Stimulated activated CD8-positive, alpha-beta memory T cell treated with anti-CD3 and anti-CD28 coated beads, Interleukin-12 subunit alpha, Interleukin-12 subunit beta, amount 100 ng/mL, for 1 hour (primary cell): ENCODE results near the gene ATE1.
"Not testable (repeated sequence)": the region's sequence is repeated elsewhere in the genome, so short reads cannot be mapped to it uniquely, and the experiment has no call there.

Experiments
- DNase-seq: peaks from one replicate; pipeline ENCODE4 v3.0.0-alpha.2; 2020; ENCODE audit warnings: low read depth

Gene ATE1

DNA sequence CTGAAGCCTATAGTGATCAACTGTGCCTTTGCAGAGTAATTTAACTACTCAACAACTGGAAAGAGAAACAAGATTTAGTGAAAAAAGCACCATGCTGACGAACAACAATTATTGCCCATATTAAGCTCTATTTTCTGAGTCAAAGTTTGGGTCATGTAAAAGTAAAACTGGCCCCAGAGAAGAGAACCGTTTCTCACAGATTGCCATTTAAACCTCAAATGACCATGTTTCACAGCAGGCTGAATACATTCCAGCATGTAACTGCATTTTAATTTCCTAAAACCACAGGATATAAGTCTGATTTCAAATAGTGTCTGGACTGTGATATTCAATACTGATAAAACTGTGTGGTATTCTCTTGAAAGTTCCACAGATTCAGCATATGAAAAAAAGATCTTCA, 140.7 kb downstream of the ATE1 start:
- DNase-seq = no peak

GRCh38 chr10:121783782-121784372, 144.0 kb downstream of the ATE1 start:
- DNase-seq = no peak

DNA sequence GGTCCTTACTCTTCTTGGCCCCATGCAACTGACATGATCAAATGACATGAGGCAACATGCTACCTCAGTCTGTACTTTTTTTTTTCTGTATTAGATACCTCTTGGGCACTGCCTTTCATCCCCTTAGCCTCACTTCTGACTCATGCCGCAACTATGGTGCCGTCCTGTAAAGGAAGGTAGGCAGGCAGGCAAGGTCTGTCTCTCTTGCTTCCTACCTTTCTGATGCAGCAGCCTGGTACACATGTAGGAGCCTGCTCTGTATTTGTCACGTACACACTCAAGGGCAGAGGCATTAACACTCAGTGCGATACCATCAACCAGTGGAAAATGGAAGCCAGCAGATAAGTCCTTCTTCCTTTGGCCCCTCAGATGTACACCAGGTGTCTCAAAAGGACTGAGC, 146.7 kb downstream of the ATE1 start:
- no peak for DNase-seq

- no peak for DNase-seq
These were observed 153.0 kb downstream of the ATE1 start for GRCh38 chr10:121774813-121775212.

DNA sequence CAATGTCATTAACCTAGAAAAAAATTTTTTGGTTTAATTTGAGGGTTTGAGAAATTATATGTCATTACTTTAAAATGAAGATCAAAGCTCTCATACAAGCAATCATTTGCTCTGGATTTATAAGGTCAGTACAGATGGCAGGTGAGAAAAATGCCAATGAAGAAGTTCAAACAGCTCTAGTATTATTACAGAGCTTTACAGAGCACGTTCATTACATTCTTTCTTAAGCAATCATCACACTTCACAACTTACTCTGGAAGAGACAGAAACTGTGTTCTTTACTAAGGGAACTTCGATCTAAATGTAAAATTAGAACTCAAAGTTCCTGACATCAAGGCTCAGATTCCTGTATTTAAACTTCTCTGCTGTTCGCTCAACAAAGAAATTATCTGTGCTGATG, 153.4 kb downstream of the ATE1 start:
- no peak for DNase-seq

DNA sequence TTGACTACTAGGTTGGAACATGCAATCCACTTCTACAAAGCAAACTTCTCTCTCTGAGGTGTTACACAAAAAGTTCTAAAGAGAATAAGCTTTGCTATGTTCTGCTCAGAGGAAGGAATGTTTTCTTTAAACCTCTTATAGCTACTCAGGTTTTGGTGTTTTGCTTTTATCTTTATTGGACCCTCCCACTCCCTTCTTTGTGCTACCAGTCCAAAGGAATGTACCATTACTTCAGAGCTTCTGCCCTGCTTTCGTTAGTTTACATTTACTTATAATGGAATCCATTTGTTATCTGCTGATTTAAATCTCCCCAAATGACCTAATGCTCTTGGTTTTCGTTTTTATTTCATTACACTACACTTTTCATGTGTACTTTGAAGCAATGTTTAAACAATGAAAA, 154.9 kb downstream of the ATE1 start:
- no peak for DNase-seq

DNA sequence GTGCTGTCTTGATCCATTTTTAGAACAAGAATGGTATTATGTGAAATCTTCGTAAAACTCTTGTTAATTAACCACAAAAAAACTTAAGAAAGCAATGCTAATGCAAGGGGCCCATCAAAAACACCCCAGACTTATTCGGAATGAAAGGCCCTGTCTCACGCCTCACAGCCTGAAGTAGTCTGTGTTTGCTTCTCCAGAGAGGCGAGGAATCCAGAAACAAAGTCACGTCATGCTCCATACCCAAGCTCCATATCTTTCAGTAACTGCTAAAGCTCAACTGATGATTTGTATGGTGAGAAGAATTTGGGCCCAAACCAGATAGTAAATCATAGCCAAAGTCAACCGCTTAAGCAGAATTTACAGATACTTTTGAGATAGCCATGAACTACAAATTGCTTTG, 155.4 kb downstream of the ATE1 start:
- DNase-seq = no peak

GRCh38 chr10:121771966-121772365, 155.9 kb downstream of the ATE1 start:
- no peak for DNase-seq

GRCh38 chr10:121766426-121766825, 161.4 kb downstream of the ATE1 start:
- no peak for DNase-seq

GRCh38 chr10:121765204-121765603, 162.6 kb downstream of the ATE1 start:
- DNase-seq = no peak

- no peak for DNase-seq
These were observed 163.4 kb downstream of the ATE1 start for GRCh38 chr10:121764233-121764942.

GRCh38 chr10:121757241-121757640, 170.6 kb downstream of the ATE1 start:
- DNase-seq = not testable (repeated sequence)

DNA sequence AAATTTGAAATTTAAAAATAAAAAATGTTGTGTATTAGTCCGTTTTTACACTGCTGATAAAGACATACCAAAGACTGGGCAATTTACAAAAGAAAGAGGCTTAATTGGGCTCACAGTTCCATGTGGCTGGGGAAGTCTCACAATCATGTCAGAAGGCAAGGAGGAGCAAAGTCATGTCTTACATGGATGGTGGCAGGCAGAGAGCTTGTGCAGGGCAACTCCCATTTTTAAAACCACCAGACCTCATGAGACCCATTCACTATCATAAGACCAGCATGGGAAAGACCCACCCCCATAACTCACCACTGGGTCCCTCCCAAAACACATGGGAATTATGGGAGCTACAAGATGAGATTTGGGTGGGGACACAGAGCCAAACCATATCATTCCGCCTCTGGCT, 172.3 kb downstream of the ATE1 start:
- not testable (repeated sequence) for DNase-seq

DNA sequence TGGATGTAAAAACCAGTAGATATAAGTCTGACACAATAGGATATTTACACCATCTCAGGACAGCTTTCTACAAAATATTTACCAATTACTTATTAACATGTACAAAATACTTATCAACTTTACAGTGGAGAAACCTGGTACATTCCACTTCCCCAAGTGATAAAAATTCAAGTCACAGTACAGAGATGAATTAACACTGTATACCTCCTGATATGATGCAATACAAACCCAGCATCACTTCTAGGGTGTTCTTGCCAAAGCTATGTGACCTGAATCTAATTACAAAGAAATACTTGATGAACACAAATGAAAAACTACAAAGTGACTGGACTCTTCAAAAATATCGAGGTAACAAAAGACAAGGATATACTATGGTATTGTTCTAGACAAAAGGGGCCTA, 173.2 kb downstream of the ATE1 start:
- DNase-seq = no peak

DNA sequence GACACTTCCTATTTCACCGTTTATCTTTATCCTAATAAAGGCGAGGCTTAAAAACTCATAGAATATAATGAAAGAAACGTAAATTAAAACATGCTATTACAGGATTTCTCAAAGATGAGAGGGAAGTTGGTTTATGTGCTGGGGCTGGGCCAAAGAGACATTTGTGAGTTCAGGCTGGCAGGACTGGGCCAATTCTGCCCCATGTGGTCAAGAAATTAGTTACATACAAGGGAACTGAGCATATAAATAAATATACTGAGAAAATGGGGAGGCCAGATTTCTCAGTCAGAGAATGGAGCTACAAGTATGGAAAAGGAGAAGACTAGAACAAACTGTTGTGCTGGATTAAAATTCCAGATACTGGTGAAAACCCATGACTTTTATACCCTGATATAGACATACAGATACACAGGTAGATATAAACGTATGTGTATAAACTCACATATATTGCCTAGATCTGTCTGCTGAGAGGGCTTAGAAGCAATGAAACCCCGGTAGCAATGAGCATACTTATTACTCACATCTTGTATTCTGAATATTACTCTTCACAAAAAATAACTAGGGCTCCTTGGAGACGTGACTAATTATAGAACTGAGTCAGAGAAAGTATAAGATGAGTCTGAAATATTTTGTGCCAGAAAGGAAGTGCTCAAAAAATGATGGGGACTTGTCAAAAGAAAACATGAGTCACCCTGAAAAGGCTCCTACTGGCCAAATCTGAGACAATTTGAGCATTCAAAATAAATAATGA, 173.9 kb downstream of the ATE1 start:
- no peak for DNase-seq

GRCh38 chr10:121751191-121751760, 176.6 kb downstream of the ATE1 start:
- no peak for DNase-seq

- no peak for DNase-seq
These were observed 180.6 kb downstream of the ATE1 start for GRCh38 chr10:121747163-121747775.

DNA sequence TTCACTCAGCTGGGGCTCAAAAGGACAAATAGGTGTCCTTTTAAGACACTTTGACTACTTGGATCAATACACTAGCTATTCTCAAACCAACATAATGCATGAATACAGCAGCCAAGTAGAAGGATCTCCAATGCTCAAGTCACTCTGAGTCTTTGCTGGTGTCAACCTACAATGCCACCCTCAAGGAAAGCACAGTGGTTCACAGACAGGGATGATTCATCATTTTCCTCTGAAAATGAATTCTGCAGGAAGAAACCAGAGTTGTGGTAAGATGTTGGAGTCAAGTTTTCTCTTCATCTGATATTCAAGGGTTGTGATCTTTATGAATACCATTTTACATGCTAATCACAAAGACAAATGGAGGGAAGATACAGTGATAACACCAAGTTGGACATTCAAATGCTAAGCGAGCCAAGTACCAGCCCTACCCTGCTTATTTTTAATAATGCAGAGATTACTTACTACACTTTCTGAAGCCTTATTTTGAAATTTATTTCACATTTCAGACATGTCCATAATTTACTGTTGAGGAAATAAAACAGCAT, 186.5 kb downstream of the ATE1 start:
- DNase-seq = no peak

DNA sequence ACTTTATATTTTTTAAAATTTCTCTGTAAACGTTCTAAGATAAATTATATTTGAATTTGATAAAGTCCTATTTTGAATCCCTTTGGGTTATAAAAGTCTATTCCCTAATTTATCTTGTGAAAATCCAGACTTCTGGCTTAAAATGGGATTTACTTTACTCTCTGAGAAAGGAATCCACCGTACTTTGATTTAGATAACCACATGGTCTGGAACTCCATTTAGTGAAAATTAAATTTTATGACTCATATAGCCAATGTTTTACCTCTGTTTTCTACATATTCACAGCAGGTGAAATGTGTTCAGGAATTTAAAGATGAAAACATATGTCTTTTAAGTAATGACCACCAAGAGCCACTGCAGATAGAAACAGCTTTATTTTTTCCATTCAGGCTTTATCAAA, 187.8 kb downstream of the ATE1 start:
- no peak for DNase-seq

GRCh38 chr10:121739114-121739513, 188.7 kb downstream of the ATE1 start:
- DNase-seq = no peak

DNA sequence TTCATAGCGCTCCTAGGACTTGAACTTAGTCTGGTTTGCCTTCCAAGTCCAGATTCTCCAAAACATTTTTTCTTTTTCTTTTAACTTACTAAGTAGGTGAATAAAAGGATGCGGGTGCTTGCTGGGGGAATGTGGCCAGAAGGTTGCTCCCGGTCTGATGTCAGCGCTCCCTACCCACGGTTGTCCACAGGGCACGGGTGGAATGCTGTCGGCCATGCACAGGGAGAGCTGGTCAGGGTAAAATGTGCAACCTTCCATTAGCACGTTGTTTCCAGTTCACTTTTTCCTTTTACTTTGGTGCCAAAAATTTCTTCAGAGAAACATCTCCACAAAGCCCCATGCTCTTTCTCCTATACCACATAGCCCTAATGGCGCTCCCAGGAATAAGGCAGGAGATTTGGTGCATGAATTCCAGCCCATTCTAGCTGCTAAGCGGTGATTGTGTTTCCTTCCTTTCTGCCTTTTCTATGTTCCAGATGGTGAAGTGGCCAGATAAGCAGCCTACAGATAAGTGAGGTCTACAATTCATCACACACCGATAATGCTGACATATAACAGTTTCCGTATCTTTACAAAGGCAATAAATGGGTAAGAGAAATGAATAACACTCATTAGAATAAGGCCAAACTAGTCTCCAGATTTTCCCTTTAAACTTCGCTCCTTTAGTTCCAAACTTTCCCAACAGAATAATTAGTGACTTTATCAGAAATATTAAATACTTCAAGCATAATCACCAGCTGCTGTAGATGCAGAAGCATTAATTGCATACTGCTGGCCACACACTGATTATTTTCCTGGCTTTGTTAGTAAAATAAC, 191.3 kb downstream of the ATE1 start:
- DNase-seq = no peak
